Measurements from ENCODE around the gene PLA1A.
"Not testable (repeated sequence)": the region's sequence is repeated elsewhere in the genome, so short reads cannot be mapped to it uniquely, and the experiment has no call there.

Gene PLA1A

GRCh38 chr3:119560160-119560559 lies 37.5 kb upstream of the PLA1A start:
- no peak overlapping the region for H3K4me3 ChIP-seq (ENCODE audit: low read depth, low read length)
- no peaks in the 10 kb centered on the region for H3K4me1 ChIP-seq
- TF ChIP-seq, protein P1, sequence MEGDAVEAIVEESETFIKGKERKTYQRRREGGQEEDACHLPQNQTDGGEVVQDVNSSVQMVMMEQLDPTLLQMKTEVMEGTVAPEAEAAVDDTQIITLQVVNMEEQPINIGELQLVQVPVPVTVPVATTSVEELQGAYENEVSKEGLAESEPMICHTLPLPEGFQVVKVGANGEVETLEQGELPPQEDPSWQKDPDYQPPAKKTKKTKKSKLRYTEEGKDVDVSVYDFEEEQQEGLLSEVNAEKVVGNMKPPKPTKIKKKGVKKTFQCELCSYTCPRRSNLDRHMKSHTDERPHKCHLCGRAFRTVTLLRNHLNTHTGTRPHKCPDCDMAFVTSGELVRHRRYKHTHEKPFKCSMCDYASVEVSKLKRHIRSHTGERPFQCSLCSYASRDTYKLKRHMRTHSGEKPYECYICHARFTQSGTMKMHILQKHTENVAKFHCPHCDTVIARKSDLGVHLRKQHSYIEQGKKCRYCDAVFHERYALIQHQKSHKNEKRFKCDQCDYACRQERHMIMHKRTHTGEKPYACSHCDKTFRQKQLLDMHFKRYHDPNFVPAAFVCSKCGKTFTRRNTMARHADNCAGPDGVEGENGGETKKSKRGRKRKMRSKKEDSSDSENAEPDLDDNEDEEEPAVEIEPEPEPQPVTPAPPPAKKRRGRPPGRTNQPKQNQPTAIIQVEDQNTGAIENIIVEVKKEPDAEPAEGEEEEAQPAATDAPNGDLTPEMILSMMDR (IDR thresholded peaks at IDR 0.05; ENCODE audit: low read depth, low read length), result no peak

DNA sequence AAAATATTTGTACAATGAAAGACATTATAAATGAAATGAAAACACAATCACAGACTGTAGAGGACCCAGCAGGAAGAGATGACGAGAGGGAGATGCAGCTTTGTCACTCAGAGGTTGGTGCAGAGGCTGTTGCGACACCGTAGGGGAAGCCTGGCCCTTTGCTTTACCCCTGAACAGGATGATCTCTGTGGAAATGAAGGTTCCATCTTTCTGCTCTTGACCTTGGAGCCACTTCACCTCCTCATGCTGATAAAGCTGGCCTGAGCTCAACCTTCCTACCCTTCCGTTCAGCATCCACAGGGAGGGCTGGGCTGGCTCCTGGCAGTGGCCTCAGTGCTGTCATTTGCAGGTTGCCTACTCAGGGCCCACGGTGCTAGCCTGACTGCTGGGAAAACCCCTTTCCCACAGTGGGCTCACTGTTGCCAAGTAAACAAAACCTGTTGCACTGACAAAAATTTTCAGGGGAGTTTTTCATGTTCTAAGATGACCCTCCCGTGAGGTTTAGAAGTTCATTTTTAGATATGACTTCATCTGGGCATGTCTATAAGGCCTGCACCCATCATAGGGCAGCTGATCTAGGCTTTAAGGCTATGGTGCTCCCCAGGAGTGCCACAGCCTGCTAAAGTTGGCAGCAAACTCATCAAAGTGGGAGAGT lies 35.3 kb upstream of the PLA1A start:
- Histone ChIP-seq H3K27me3 (no peaks in the 10 kb centered on the region), H3K9me3 (no peaks in the 10 kb centered on the region), H3K4me1 (no peaks in the 10 kb centered on the region), H3K36me3 (no peaks in the 10 kb centered on the region), H3K4me3 (ENCODE audit: low read depth, low read length) (no peak overlapping the region)
- no peak for DNase-seq
- TF ChIP-seq, protein P1 (IDR thresholded peaks at IDR 0.05; ENCODE audit: low read depth, low read length), result no peak

More at GRCh38 chr3:119560160-119560559, 37.5 kb upstream of the PLA1A start:
- no peak for DNase-seq
- H3K27me3 ChIP-seq, result no peaks in the 10 kb centered on the region
- no peaks in the 10 kb centered on the region for H3K36me3 ChIP-seq
- H3K9me3 ChIP-seq, result no peaks in the 10 kb centered on the region

DNA sequence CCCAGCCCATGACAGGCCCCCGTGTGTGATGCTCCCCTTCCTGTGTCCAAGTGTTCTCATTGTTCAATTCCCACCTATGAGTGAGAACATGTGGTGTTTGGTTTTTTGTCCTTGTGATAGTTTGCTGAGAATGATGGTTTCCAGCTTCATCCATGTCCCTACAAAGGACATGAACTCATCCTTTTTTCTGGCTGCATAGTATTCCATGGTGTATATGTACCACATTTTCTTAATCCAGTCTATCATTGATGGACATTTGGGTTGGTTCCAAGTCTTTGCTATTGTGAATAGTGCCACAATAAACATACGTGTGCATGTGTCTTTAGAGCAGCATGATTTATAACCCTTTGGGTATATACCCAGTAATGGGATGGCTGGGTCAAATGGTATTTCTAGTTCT lies 34.4 kb upstream of the PLA1A start:
- not testable (repeated sequence) for H3K27me3 ChIP-seq; H3K9me3 ChIP-seq; H3K4me1 ChIP-seq; H3K4me3 ChIP-seq (ENCODE audit: low read depth, low read length); H3K36me3 ChIP-seq; DNase-seq

DNA sequence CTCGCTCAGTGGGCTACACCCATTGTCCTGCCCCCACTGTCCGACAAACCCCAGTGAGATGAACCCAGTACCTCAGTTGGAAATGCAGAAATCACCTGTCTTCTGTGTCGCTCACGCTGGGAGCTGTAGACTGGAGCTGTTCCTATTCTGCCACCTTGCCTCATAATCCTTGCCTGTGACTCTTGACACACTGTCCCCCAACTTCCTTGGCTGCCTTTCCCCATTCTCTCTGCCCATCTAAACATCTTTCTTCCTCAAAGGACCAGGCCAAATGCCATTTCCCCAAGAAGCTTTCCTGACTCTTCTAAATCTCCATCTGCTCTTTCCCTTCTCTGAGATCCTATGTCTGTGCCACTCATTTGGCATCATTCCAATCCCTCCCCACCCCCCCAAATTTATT lies 28.5 kb upstream of the PLA1A start:
- Histone ChIP-seq H3K36me3 (no peaks in the 10 kb centered on the region), H3K9me3 (no peaks in the 10 kb centered on the region), H3K4me1 (no peaks in the 10 kb centered on the region), H3K27me3 (no peaks in the 10 kb centered on the region), H3K4me3 (ENCODE audit: low read depth, low read length) (no peak overlapping the region)
- DNase-seq, result no peak
- TF ChIP-seq, protein P1 (IDR thresholded peaks at IDR 0.05; ENCODE audit: low read depth, low read length), result no peak

- no peak for DNase-seq
- TF ChIP-seq, protein P1 (IDR thresholded peaks at IDR 0.05; ENCODE audit: low read depth, low read length), result no peak
Observed at GRCh38 chr3:119570229-119570628, 27.5 kb upstream of the PLA1A start.

GRCh38 chr3:119571230-119571629 lies 26.5 kb upstream of the PLA1A start:
- DNase-seq, result no peak
- no peak overlapping the region for H3K4me3 ChIP-seq (ENCODE audit: low read depth, low read length)
- H3K27me3 ChIP-seq, result no peaks in the 10 kb centered on the region
- H3K4me1 ChIP-seq, result no peaks in the 10 kb centered on the region
- H3K9me3 ChIP-seq, result no peaks in the 10 kb centered on the region
- no peaks in the 10 kb centered on the region for H3K36me3 ChIP-seq
- TF ChIP-seq, protein P1 (IDR thresholded peaks at IDR 0.05; ENCODE audit: low read depth, low read length), result no peak

More at GRCh38 chr3:119570229-119570628, 27.5 kb upstream of the PLA1A start:
- Histone ChIP-seq H3K27me3 (no peaks in the 10 kb centered on the region), H3K36me3 (no peaks in the 10 kb centered on the region), H3K4me3 (ENCODE audit: low read depth, low read length) (no peak overlapping the region), H3K4me1 (no peaks in the 10 kb centered on the region), H3K9me3 (no peaks in the 10 kb centered on the region)
